A673 (cell line): ENCODE data around the gene CPED1.

Source experiments
- EZH2 ChIP-seq: fragments of 200-600 bp; sonication (generic); IDR thresholded peaks from 2 replicates; pipeline ENCODE4 v1.6.1; 2017; ENCODE audit warnings: borderline replicate concordance, low read depth, mild to moderate bottlenecking, mixed read lengths, antibody characterized with exemption, low read length; ENCODE audit not compliant: poor library complexity, severe bottlenecking
- TF ChIP-seq, protein P1 (sequence below): fragments of 300-800, 200-600 bp; sonication (generic); conservative IDR thresholded peaks from 2 replicates; pipeline ENCODE4 v1.5.1; 2017; ENCODE audit warnings: low read depth, mild to moderate bottlenecking, antibody characterized with exemption, low read length, moderate library complexity, mixed read lengths

DNA sequence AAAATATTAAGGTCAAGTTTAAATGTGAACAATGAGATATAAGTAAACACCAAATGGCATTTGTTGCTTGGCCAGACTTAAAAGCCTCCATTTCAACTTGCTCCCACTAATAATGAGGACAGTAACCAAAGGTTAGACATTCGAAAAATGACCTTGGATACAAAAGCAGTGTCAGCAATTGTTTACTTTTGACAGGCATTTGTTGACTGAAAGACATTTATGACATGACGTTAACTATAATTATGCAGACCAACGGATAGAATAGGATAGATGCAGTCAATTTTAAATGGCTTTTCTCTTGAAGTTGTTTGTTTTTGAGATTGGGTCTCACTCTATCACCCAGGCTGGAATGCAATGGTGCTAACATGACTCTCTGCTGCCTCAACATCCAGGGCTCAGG, 333.9 kb downstream of the CPED1 start:
- TF ChIP-seq, protein P1, sequence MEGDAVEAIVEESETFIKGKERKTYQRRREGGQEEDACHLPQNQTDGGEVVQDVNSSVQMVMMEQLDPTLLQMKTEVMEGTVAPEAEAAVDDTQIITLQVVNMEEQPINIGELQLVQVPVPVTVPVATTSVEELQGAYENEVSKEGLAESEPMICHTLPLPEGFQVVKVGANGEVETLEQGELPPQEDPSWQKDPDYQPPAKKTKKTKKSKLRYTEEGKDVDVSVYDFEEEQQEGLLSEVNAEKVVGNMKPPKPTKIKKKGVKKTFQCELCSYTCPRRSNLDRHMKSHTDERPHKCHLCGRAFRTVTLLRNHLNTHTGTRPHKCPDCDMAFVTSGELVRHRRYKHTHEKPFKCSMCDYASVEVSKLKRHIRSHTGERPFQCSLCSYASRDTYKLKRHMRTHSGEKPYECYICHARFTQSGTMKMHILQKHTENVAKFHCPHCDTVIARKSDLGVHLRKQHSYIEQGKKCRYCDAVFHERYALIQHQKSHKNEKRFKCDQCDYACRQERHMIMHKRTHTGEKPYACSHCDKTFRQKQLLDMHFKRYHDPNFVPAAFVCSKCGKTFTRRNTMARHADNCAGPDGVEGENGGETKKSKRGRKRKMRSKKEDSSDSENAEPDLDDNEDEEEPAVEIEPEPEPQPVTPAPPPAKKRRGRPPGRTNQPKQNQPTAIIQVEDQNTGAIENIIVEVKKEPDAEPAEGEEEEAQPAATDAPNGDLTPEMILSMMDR, result no peak
- no peak for TF ChIP-seq EZH2
